HepG2 (cell line): ENCODE measurements around the gene DDAH1. TPM values are rescaled to one million over a fixed set of nuclear protein-coding genes. Genes with fewer than 3 reads are reported as not detected.
A peak's percentile ranks its signal among the peaks of the same experiment; 100 is the strongest.

ENCODE experiments used
- HHEX ChIP-seq: IDR thresholded peaks from 2 replicates; pipeline ENCODE4 v1.6.1; 2016; ENCODE audit warnings: control low read depth
- HOXA5 ChIP-seq: sonication (generic); formaldehyde crosslinking; IDR thresholded peaks from 2 replicates; pipeline ENCODE4 v1.4.0; 2020; ENCODE audit warnings: missing genetic modification reagents
- KDM2A ChIP-seq: sonication (generic); formaldehyde crosslinking; IDR thresholded peaks from 2 replicates; pipeline ENCODE4 v1.4.0; 2020; ENCODE audit warnings: low read depth, missing genetic modification reagents, borderline replicate concordance
- NCOR1 ChIP-seq: fragments of 200-600 bp; sonication (generic); IDR thresholded peaks from 2 replicates; pipeline ENCODE4 v1.7.0; 2017; ENCODE audit warnings: antibody characterized with exemption, low read length, borderline replicate concordance
- PHF8 ChIP-seq: sonication (generic); formaldehyde crosslinking; IDR thresholded peaks from 2 replicates; pipeline ENCODE4 v1.5.0; 2020; ENCODE audit warnings: missing genetic modification reagents
- SMARCE1 ChIP-seq: fragments of 450-650 bp; IDR thresholded peaks from 2 replicates; pipeline ENCODE4 v1.6.1; 2017; ENCODE audit warnings: borderline replicate concordance
- SNRNP70 ChIP-seq: fragments of 200-400 bp; formaldehyde crosslinking; IDR thresholded peaks from 2 replicates; pipeline ENCODE4 v1.6.1; 2017; ENCODE audit warnings: mild to moderate bottlenecking, low read depth, low read length, moderate library complexity
- SRF ChIP-seq: IDR thresholded peaks from 2 replicates; pipeline ENCODE4 v1.6.1; 2011; ENCODE audit warnings: mild to moderate bottlenecking, low read depth, low read length, moderate library complexity
- ZFP1 ChIP-seq: IDR thresholded peaks from 2 replicates; pipeline ENCODE4 v1.6.1; 2016
- ZMAT3 ChIP-seq: sonication (generic); formaldehyde crosslinking; conservative IDR thresholded peaks from 2 replicates; pipeline ENCODE4 v1.7.0; 2021; ENCODE audit warnings: missing genetic modification reagents
- ZNF10 ChIP-seq: sonication (generic); formaldehyde crosslinking; IDR thresholded peaks from 2 replicates; pipeline ENCODE4 v1.4.0; 2020; ENCODE audit warnings: mild to moderate bottlenecking, low read depth, missing genetic modification reagents, borderline replicate concordance
- ZNF143 ChIP-seq: sonication (generic); formaldehyde crosslinking; IDR thresholded peaks from 2 replicates; pipeline ENCODE4 v1.4.0; 2020; ENCODE audit warnings: missing genetic modification reagents
- ZNF180 ChIP-seq: sonication (generic); formaldehyde crosslinking; IDR thresholded peaks from 2 replicates; pipeline ENCODE4 v1.4.0; 2020; ENCODE audit warnings: low read depth, missing genetic modification reagents, borderline replicate concordance
- ZNF230 ChIP-seq: sonication (generic); formaldehyde crosslinking; IDR thresholded peaks from 2 replicates; pipeline ENCODE4 v1.4.0; 2020; ENCODE audit warnings: mild to moderate bottlenecking, missing genetic modification reagents
- ZNF274 ChIP-seq: sonication (generic); formaldehyde crosslinking; IDR thresholded peaks from 2 replicates; pipeline ENCODE4 v1.5.1; 2020; ENCODE audit warnings: mild to moderate bottlenecking, missing genetic modification reagents
- ZNF329 ChIP-seq: sonication (generic); formaldehyde crosslinking; IDR thresholded peaks from 2 replicates; pipeline ENCODE4 v1.9.0; 2021; ENCODE audit warnings: low read depth, mild to moderate bottlenecking, missing genetic modification reagents
- ZNF367 ChIP-seq: sonication (generic); formaldehyde crosslinking; IDR thresholded peaks from 2 replicates; pipeline ENCODE4 v1.4.0; 2020; ENCODE audit warnings: missing genetic modification reagents, borderline replicate concordance
- ZNF713 ChIP-seq: sonication (generic); formaldehyde crosslinking; IDR thresholded peaks from 2 replicates; pipeline ENCODE4 v1.4.0; 2020; ENCODE audit warnings: mild to moderate bottlenecking, missing genetic modification reagents
- polyA plus RNA-seq, 8 experiments: library from polyadenylated mRNA; depleted of rRNA in 3 of 8; stranded (reverse) in 7 of 8; unstranded in 1 of 8; fragments of >200 nt; fragmentation: Illumina TruSeq in 4 of 8; extraction: Trizol in 4 of 8; gene quantifications; 2 replicates each; pipeline versions ENCODE4 v1.2.1 to v1.2.3, GENCODE V29; 2011 to 2016; ENCODE audit warnings: low read depth in 4 of 8, missing spikeins in 1 of 8, mixed read lengths in 1 of 8; ENCODE audit not compliant: insufficient read depth in 1 of 8
- total RNA-seq, 5 experiments: library from RNA; depleted of rRNA; stranded (reverse); fragments of >200 nt; fragmentation: Illumina TruSeq; extraction: Trizol; gene quantifications; 2 replicates each; pipeline ENCODE4 v1.2.3, GENCODE V29; 2016; ENCODE audit warnings: low read depth in 1 of 5
- TF ChIP-seq, protein P1 (sequence below): sonication (generic); formaldehyde crosslinking; IDR thresholded peaks from 2 replicates; pipeline ENCODE4 v1.8.1; 2023; ENCODE audit warnings: mild to moderate bottlenecking, missing genetic modification reagents
- TF ChIP-seq, protein P2 (sequence below): sonication (generic); formaldehyde crosslinking; IDR thresholded peaks from 2 replicates; pipeline ENCODE4 v1.4.0; 2020; ENCODE audit warnings: missing genetic modification reagents; ENCODE audit errors: not compliant biosample characterization
- TF ChIP-seq, protein P3 (sequence below): sonication (generic); formaldehyde crosslinking; IDR thresholded peaks from 2 replicates; pipeline ENCODE4 v1.5.1; 2020; ENCODE audit warnings: mild to moderate bottlenecking, missing genetic modification reagents
- TF ChIP-seq, protein P4 (sequence below): sonication (generic); formaldehyde crosslinking; IDR thresholded peaks from 2 replicates; pipeline ENCODE4 v1.5.0; 2020; ENCODE audit warnings: missing genetic modification reagents, mild to moderate bottlenecking, borderline replicate concordance
- TF ChIP-seq, protein P5 (sequence below): sonication (generic); formaldehyde crosslinking; IDR thresholded peaks from 2 replicates; pipeline ENCODE4 v1.5.0; 2020; ENCODE audit warnings: missing genetic modification reagents
- TF ChIP-seq, protein P6 (sequence below): sonication (generic); formaldehyde crosslinking; conservative IDR thresholded peaks from 2 replicates; pipeline ENCODE4 v1.4.0; 2020; ENCODE audit warnings: missing genetic modification reagents

The DDAH1 gene
- total and polyA plus RNA-seq, 2 of the 13 experiments (the other 11 are each of a cell fraction or from before 2014, with no cell fraction given): 39.7 to 64.4 TPM

DNA sequence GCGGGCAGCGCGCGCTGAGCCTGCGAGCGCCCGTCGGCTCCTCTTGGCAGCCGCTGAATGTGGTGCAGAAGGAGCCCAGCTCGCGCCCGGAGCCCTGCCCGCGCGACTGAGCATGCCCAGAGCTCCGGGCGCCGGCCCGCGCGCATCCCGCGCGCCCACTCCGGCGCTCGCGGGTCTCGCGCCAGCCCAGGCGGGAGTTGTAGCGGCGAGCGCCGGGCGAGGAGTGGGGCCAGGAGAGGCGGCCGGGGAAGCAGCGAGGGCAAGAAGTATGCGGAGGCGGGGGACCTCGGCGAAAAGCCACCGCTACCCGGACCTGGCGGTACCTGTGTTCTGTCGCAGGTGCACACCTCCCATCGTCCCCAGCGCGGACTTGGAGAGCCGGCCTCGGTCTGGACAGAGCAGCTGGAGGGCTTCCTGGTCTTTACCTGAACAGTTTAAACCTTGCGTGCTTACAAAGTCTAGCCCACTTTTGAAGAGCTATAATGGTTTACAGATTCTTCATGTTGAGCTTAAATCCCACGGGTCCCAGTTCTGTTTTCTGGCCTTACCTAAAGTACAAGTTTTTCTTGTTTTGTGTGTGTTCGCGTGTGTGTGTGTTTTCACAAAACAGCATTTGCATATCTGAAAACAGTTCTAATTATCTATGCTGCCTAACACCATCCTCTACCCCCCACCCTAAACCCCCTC lies at the start of gene DDAH1 (continued):
- TF ChIP-seq, protein P1, sequence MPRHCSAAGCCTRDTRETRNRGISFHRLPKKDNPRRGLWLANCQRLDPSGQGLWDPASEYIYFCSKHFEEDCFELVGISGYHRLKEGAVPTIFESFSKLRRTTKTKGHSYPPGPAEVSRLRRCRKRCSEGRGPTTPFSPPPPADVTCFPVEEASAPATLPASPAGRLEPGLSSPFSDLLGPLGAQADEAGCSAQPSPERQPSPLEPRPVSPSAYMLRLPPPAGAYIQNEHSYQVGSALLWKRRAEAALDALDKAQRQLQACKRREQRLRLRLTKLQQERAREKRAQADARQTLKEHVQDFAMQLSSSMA: peak; percentile 58; the same call in 1 of the 2 replicates
- TF ChIP-seq HOXA5 (CRISPR knock-in tag) (no peak), SNRNP70 (no peak), SRF (no peak), ZFP1 (CRISPR knock-in tag) (no peak), ZNF143 (CRISPR knock-in tag) (peak; percentile 77), KDM2A (CRISPR knock-in tag) (0 out of 2 replicates have a peak, but pooled peaks have one; percentile 5), ZNF713 (CRISPR knock-in tag) (no peak), ZNF180 (CRISPR knock-in tag) (no peak), ZNF10 (no peak), ZNF274 (CRISPR knock-in tag) (no peak; the same call in 1 of the 2 replicates), PHF8 (CRISPR knock-in tag) (no peak), ZNF230 (no peak), SMARCE1 (no peak), ZNF329 (CRISPR knock-in tag) (no peak), HHEX (no peak), ZMAT3 (CRISPR knock-in tag) (0 out of 2 replicates have a peak, but pooled peaks have one; percentile 14), NCOR1 (no peak), ZNF367 (CRISPR knock-in tag) (no peak)
- TF ChIP-seq, protein P2, sequence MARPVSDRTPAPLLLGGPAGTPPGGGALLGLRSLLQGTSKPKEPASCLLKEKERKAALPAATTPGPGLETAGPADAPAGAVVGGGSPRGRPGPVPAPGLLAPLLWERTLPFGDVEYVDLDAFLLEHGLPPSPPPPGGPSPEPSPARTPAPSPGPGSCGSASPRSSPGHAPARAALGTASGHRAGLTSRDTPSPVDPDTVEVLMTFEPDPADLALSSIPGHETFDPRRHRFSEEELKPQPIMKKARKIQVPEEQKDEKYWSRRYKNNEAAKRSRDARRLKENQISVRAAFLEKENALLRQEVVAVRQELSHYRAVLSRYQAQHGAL (CRISPR knock-in tag): no peak
- TF ChIP-seq, protein P3, sequence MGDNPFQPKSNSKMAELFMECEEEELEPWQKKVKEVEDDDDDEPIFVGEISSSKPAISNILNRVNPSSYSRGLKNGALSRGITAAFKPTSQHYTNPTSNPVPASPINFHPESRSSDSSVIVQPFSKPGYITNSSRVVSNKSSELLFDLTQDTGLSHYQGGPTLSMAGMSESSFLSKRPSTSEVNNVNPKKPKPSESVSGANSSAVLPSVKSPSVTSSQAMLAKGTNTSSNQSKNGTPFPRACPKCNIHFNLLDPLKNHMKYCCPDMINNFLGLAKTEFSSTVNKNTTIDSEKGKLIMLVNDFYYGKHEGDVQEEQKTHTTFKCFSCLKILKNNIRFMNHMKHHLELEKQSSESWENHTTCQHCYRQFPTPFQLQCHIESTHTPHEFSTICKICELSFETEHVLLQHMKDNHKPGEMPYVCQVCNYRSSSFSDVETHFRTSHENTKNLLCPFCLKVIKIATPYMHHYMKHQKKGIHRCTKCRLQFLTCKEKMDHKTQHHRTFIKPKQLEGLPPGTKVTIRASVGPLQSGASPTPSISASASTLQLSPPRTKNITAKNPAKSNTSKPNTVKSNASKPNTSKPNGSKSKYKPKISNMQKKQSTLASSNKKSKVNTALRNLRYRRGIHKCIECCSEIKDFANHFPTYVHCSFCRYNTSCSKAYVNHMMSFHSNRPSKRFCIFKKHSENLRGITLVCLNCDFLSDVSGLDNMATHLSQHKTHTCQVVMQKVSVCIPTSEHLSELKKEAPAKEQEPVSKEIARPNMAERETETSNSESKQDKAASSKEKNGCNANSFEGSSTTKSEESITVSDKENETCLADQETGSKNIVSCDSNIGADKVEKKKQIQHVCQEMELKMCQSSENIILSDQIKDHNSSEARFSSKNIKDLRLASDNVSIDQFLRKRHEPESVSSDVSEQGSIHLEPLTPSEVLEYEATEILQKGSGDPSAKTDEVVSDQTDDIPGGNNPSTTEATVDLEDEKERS (CRISPR knock-in tag): 0 out of 2 replicates have a peak, but pooled peaks have one; percentile 16
- TF ChIP-seq, protein P4, sequence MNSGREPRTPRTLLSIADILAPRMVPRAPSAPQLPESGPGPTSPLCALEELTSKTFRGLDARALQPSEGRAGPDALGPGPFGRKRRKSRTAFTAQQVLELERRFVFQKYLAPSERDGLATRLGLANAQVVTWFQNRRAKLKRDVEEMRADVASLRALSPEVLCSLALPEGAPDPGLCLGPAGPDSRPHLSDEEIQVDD (CRISPR knock-in tag): no peak
- TF ChIP-seq, protein P5, sequence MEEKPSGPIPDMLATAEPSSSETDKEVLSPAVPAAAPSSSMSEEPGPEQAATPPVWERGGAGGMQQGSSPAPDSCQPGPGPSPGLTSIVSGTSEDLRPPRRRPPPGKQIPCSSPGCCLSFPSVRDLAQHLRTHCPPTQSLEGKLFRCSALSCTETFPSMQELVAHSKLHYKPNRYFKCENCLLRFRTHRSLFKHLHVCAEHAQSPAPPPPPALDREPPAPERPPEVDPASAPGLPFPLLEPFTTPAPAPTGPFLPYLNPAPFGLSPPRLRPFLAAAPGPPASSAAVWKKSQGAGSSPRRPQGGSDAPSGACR: no peak
- TF ChIP-seq, protein P6, sequence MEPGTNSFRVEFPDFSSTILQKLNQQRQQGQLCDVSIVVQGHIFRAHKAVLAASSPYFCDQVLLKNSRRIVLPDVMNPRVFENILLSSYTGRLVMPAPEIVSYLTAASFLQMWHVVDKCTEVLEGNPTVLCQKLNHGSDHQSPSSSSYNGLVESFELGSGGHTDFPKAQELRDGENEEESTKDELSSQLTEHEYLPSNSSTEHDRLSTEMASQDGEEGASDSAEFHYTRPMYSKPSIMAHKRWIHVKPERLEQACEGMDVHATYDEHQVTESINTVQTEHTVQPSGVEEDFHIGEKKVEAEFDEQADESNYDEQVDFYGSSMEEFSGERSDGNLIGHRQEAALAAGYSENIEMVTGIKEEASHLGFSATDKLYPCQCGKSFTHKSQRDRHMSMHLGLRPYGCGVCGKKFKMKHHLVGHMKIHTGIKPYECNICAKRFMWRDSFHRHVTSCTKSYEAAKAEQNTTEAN (CRISPR knock-in tag): peak; percentile 6; the same call in 1 of the 2 replicates
